Bone marrow (tissue), 2 donors: Measurements from ENCODE around the gene ZIC3.
"Not testable (repeated sequence)": the region's sequence is repeated elsewhere in the genome, so short reads cannot be mapped to it uniquely, and the experiment has no call there.

ENCODE experiments used
- DNase-seq, 2 donors: peaks; one replicate each; lab custom pipeline; 2025; lab: John Stamatoyannopoulos, UW

The ZIC3 gene

DNA sequence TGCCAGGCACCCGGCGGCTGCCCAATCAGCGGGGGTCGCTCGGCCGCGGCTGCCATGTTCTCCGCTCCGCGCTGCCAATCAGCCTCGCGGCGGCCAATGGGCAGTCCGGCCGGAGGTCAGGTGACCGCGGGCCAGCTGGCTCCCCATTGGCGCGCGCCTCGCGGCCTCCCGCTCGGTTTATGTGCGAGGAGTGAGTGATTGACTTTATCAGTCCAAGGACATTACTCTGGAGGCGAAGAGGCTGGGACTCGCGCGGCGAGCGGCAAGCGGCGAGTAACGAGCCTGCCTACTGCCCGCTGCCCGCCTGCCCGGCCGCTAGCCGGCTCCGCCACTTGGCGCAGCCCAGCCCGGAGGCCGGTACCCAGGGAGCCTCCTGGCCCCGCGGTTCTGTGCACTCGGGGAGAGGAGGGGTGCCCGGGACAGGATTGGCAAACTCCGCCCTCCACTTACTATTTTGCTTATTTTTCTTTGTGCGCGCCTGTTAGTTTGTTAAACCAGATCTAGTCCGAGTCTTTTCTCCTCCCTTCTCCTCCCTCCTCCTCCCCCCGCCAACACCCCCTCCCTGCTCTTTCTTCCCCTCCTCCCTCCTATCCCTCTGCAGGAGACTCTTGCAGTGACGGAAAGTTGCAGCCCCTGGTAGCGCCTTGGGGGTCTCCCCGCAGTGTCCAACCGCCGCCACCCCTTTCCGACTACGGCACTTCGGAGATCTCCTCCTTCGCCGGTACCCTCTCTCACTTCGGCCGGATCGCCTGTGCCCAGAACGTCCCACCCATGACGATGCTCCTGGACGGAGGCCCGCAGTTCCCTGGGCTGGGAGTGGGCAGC lies at the start of gene ZIC3:
Gene ZIC3, plus strand, starts transcription at position 207 of the 825 bp plus-strand sequence. Its CDS starts 565 bp downstream, at position 772.
- DNase-seq: no peak

- no peak for DNase-seq
Measured at GRCh38 chrX:137519459-137519858, 46.5 kb upstream of the ZIC3 start.

DNA sequence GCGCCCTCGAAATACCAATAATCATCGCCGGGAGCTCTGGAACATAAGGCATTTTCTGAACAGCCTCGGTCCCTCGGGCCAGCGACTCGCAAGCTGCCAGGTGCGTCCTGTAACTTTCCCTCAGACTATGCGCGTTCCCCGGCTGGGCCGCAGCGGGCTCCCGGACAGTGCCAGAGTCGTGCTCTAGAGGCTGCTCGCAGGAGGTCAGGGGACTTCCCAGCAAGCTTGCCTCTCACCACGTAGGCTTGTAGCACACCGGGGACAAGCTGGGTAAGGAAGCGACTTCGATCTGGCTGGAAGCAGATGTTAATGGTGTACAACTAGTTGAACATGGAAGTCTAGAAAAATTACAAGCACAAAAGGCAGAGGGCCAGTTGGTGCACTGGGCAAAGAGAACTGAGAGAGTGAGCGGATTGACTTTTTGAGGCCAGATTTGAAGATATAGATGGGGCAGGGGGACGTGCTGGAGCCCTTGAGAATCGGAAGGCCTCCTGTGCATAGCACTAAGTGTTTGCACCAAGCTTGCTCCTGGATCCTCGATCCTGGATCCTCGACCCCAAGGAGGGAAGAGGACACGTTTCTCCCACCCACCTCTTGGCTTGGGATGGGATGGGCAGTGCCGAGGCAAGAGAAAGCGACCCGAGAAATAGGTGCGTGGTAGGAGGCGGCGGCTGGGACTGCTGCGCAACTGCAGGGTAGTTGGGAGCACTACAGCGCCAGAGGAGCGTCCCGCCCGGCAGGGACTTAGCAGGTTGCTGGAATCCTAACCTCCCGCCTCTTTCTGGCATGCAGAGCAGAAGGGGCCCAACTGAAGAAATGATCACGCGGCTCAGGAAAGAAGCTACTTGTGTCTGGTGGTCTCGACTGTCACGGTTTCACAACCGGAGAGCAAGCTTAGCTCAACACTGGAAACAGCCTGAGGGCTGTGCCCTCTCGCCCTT lies 19.9 kb upstream of the ZIC3 start:
- no peak for DNase-seq

GRCh38 chrX:137547291-137547690 lies 18.6 kb upstream of the ZIC3 start:
- no peak for DNase-seq

DNA sequence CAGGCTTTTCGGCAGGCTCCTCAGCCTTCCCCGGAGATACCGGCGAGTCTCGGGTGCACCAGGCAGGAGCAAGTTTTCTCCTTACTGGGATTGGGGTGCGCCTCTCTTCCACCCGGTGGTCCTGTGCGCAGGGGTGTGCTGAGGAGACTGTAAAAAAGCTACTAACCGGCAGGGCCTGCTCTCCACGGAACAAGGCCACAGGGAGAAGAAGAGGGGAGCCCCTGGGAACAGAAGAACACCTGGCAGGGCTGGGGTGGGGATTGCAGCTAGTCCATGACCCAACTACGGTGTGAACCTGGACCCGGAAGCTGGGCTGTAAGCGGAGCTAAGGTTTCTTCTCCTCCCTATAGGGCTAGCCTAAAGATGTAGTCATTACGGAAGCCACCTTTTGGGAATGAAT lies 17.7 kb upstream of the ZIC3 start:
- DNase-seq: no peak

DNA sequence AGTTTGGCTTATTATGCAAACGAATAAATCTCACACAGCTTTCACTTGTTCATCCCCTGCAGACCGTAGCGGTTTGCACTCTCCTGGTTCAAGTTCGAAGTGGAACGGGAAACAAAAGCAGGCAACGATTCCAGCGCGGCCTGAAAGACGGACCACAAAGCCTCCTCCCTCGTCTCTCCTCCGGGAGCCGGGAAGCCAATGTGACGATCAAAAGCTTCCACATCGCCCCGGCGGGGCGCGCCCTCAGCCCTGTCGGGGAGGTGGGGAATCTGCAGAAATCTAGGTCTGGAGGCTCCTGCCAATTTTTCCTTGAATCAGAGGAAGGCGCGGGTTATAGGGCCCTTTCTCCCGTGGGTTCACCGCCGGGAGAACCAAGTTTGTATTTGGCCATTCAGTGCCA lies 16.9 kb upstream of the ZIC3 start:
- DNase-seq: no peak

GRCh38 chrX:137549851-137550664 lies 15.9 kb upstream of the ZIC3 start:
- DNase-seq: no peak

GRCh38 chrX:137550665-137551261 lies 15.2 kb upstream of the ZIC3 start:
- no peak for DNase-seq

DNA sequence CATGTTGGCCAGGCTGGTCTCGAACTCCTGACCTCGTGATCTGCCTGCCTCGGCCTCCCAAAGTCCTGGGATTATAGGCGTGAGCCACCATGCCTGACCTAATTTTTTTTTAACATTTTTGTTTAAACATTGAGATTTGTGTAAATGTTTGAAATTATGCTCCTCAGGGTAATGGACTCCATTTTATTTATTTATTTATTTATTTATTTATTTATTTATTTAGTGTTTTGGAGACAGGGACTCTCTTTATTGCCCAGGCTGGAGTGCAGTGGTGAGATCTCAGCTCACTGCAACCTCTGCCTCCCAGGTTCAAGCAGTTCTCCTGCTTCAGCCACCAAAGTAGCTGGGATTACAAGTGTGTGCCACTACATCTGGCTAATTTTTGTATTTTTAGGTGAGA lies 13.8 kb upstream of the ZIC3 start:
- not testable (repeated sequence) for DNase-seq

DNA sequence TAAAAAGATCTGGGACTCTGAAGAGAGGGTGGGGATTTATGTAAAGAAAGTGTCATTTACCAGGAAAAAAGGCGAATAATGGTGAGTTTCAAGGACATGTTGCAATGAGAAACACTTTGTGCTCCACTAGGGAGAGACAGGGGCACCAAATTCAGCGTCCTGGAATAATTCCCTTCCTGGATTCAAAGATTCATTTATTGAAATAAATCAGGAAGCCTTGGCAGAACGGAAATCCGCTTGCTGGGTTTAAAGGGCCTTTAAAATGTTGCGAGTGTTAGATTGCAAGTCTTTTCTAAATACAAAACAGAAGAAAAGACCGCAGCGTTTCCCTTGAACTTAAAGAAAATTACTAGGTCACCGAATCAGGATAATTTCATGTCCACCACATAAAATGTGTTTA lies 3.8 kb upstream of the ZIC3 start:
- no peak for DNase-seq

- no peak for DNase-seq
Measured at GRCh38 chrX:137563681-137564651, 2.0 kb upstream of the ZIC3 start.

GRCh38 chrX:137565318-137565904 lies 516 bp upstream of the ZIC3 start:
- DNase-seq: no peak

- DNase-seq: no peak
Measured at GRCh38 chrX:137566746-137567679, 1.1 kb downstream of the ZIC3 start.

- DNase-seq: no peak
Measured at GRCh38 chrX:137567682-137568232, 1.8 kb downstream of the ZIC3 start.

- DNase-seq: no peak
Measured at GRCh38 chrX:137568741-137569469, 3.0 kb downstream of the ZIC3 start.

DNA sequence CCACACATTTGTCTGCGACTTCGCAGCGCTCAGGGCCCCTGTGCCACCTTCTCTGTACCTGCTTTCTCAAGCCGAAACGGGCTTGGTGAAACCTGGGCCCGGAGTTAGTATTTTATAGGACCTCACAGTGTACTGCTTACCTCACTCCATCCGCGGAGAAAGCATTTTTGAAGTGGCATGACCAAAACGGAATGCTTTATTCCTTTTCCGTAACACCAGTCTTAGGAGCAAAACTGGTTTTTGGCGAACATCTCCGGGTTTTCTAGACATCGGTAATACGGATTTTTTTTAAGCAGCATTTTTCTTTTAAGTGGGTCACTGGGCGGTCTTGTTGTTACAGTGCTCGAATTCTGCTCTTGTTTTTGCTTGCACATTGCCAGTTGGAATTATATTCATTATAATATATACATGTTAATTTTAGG lies 3.6 kb downstream of the ZIC3 start:
- DNase-seq: no peak

- no peak for DNase-seq
Measured at GRCh38 chrX:137573324-137574101, 7.6 kb downstream of the ZIC3 start.
